ENCODE data around the gene IGSF10. TPM values are rescaled to one million over a fixed set of nuclear protein-coding genes. Genes with fewer than 3 reads are reported as not detected.

Gene IGSF10
- total and polyA plus RNA-seq, 2 of the 13 experiments (the other 11 are each of a cell fraction or from before 2014, with no cell fraction given): 0.16 TPM; not detected in 1

DNA sequence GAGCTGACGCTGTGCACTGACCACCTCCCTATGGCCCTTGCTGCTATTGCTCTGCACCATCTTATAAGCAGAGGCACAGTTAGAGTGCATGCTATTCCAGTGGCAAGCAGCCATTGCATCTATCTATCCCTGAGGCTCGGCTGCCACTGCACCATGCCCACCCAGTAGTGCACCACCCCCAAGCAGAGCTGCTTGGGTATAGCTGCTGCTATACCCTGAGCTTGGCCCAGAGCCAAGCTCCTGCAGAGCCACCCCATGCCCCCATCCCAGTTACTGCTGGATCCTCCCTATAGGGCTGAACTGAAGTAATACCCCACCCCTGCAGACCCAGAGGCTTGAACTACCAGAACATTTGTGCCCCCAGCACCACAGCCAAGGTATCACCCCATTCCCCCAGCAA is 19.6 kb upstream of the IGSF10 start:
- in situ Hi-C loops (cut with HindIII; ENCODE audit: extremely low pct_ligation_motif_present, low pct_unique_long_range_greater_than_20kb) (no loop called here), intact Hi-C loops (cut with micrococcal nuclease; ENCODE audit: unreplicated experiment) (no loop called here)
- no peak overlapping the region for H2AFZ ChIP-seq (ENCODE audit: low read length)
- FAIRE-seq (no peak), ATAC-seq (no peak), DNase-seq (ENCODE audit: low spot score) (no peak)
- BruUV-seq (replicated peaks): no TSS peak
- H3K4me3 ChIP-seq (replicated peaks in 1 of 3; ENCODE audit: insufficient read depth in 1 of 3, low read depth in 2 of 3, low read length in 3 of 3): no peak overlapping the region
- ChIA-PET CTCF (ENCODE audit: low intra/inter-chr PET ratio, low total read pairs) (no interaction called here), POLR2A (no interaction called here)
- no peaks in the 10 kb centered on the region for H3K79me2 ChIP-seq (ENCODE audit: insufficient read depth, low read length)
- TF ChIP-seq HIC2 (CRISPR knock-in tag; IDR thresholded peaks at IDR 0.05; ENCODE audit: low read depth): no peak
- TF ChIP-seq PPARG (CRISPR knock-in tag; conservative IDR thresholded peaks at IDR 0.05): no peak
- H3K4me2 ChIP-seq (ENCODE audit: low read depth, low read length): no peak overlapping the region
- no peaks in the 10 kb centered on the region for H3K36me3 ChIP-seq (replicated peaks in 1 of 2; ENCODE audit: control insufficient read depth in 1 of 2, insufficient read depth in 2 of 2, low read length in 2 of 2)
- no peaks in the 10 kb centered on the region for H3K9me3 ChIP-seq (ENCODE audit: low read length)
- H3K9ac ChIP-seq (ENCODE audit: insufficient read depth, low read depth, low read length): no peak overlapping the region
- H3K27me3 ChIP-seq (ENCODE audit: control insufficient read depth in 1 of 2, insufficient read depth in 2 of 2, low read length in 2 of 2): no peaks in the 10 kb centered on the region
- no peaks in the 10 kb centered on the region for H4K20me1 ChIP-seq (ENCODE audit: insufficient read depth, low read length)
- no peaks in the 10 kb centered on the region for H3K4me1 ChIP-seq (ENCODE audit: insufficient read depth, low read length)
- WGBS (ENCODE audit: low lambda C conversion rate): 0% methylated on average over 1 of the region's 2 CpGs
- no peak overlapping the region for H3K27ac ChIP-seq (ENCODE audit: extremely low read length, insufficient read depth, low read length)

DNA sequence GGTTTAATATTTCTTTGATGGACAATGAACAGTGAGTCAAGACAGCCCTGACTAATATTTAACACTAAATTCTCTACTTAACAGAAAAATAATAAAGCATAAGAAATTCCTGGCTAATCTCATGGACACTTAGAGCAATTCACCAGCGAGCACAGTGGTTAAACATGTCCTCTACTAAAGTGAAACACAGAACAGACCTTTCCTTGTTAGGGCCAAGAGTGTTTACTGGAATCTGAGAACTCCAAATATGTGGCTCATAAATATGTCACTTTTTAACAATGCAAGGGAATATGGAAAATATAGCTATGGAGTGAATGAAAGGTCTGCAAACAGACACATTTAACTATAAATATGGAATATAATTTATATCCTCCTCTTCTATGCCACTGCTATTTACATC is 18.6 kb upstream of the IGSF10 start:
- H3K4me1 ChIP-seq (ENCODE audit: insufficient read depth, low read length): no peaks in the 10 kb centered on the region
- no peaks in the 10 kb centered on the region for H3K9me3 ChIP-seq (ENCODE audit: low read length)
- H3K4me3 ChIP-seq (replicated peaks in 1 of 3; ENCODE audit: insufficient read depth in 1 of 3, low read depth in 2 of 3, low read length in 3 of 3): no peak overlapping the region
- H3K4me2 ChIP-seq (ENCODE audit: low read depth, low read length): no peak overlapping the region
- ATAC-seq (no peak), FAIRE-seq (no peak), DNase-seq (ENCODE audit: low spot score) (no peak)
- ChIA-PET CTCF (ENCODE audit: low intra/inter-chr PET ratio, low total read pairs) (no interaction called here), POLR2A (no interaction called here)
- intact Hi-C loops (cut with micrococcal nuclease; ENCODE audit: unreplicated experiment): no loop called here
- H4K20me1 ChIP-seq (ENCODE audit: insufficient read depth, low read length): no peaks in the 10 kb centered on the region
- BruUV-seq (replicated peaks): no TSS peak
- H3K9ac ChIP-seq (ENCODE audit: insufficient read depth, low read depth, low read length): no peak overlapping the region
- no peaks in the 10 kb centered on the region for H3K79me2 ChIP-seq (ENCODE audit: insufficient read depth, low read length)
- no peak overlapping the region for H3K27ac ChIP-seq (ENCODE audit: extremely low read length, insufficient read depth, low read length)
- no peaks in the 10 kb centered on the region for H3K27me3 ChIP-seq (ENCODE audit: control insufficient read depth in 1 of 2, insufficient read depth in 2 of 2, low read length in 2 of 2)
- in situ Hi-C loops (cut with HindIII; ENCODE audit: extremely low pct_ligation_motif_present, low pct_unique_long_range_greater_than_20kb): no loop called here
- WGBS (ENCODE audit: low lambda C conversion rate): 0% methylated on average over 1 of the region's 1 CpG
- no peaks in the 10 kb centered on the region for H3K36me3 ChIP-seq (replicated peaks in 1 of 2; ENCODE audit: control insufficient read depth in 1 of 2, insufficient read depth in 2 of 2, low read length in 2 of 2)
- no peak overlapping the region for H2AFZ ChIP-seq (ENCODE audit: low read length)
- TF ChIP-seq ZNF337 (CRISPR knock-in tag; IDR thresholded peaks at IDR 0.05; ENCODE audit: borderline replicate concordance, low read depth) (no peak), ZNF121 (CRISPR knock-in tag; IDR thresholded peaks at IDR 0.05) (no peak), RBM22 (optimal IDR thresholded peaks at IDR 0.05; ENCODE audit: low read length) (no peak), ZNF850 (CRISPR knock-in tag; conservative IDR thresholded peaks at IDR 0.05) (no peak), SNAPC2 (CRISPR knock-in tag; IDR thresholded peaks at IDR 0.05) (no peak), JUNB (CRISPR knock-in tag; IDR thresholded peaks at IDR 0.05; ENCODE audit: borderline replicate concordance) (no peak), ZNF501 (CRISPR knock-in tag; IDR thresholded peaks at IDR 0.05) (no peak)
- TF ChIP-seq, protein P1, sequence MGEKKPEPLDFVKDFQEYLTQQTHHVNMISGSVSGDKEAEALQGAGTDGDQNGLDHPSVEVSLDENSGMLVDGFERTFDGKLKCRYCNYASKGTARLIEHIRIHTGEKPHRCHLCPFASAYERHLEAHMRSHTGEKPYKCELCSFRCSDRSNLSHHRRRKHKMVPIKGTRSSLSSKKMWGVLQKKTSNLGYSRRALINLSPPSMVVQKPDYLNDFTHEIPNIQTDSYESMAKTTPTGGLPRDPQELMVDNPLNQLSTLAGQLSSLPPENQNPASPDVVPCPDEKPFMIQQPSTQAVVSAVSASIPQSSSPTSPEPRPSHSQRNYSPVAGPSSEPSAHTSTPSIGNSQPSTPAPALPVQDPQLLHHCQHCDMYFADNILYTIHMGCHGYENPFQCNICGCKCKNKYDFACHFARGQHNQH (CRISPR knock-in tag; IDR thresholded peaks at IDR 0.05): no peak
- TF ChIP-seq, protein P2, sequence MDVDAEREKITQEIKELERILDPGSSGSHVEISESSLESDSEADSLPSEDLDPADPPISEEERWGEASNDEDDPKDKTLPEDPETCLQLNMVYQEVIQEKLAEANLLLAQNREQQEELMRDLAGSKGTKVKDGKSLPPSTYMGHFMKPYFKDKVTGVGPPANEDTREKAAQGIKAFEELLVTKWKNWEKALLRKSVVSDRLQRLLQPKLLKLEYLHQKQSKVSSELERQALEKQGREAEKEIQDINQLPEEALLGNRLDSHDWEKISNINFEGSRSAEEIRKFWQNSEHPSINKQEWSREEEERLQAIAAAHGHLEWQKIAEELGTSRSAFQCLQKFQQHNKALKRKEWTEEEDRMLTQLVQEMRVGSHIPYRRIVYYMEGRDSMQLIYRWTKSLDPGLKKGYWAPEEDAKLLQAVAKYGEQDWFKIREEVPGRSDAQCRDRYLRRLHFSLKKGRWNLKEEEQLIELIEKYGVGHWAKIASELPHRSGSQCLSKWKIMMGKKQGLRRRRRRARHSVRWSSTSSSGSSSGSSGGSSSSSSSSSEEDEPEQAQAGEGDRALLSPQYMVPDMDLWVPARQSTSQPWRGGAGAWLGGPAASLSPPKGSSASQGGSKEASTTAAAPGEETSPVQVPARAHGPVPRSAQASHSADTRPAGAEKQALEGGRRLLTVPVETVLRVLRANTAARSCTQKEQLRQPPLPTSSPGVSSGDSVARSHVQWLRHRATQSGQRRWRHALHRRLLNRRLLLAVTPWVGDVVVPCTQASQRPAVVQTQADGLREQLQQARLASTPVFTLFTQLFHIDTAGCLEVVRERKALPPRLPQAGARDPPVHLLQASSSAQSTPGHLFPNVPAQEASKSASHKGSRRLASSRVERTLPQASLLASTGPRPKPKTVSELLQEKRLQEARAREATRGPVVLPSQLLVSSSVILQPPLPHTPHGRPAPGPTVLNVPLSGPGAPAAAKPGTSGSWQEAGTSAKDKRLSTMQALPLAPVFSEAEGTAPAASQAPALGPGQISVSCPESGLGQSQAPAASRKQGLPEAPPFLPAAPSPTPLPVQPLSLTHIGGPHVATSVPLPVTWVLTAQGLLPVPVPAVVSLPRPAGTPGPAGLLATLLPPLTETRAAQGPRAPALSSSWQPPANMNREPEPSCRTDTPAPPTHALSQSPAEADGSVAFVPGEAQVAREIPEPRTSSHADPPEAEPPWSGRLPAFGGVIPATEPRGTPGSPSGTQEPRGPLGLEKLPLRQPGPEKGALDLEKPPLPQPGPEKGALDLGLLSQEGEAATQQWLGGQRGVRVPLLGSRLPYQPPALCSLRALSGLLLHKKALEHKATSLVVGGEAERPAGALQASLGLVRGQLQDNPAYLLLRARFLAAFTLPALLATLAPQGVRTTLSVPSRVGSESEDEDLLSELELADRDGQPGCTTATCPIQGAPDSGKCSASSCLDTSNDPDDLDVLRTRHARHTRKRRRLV (CRISPR knock-in tag; IDR thresholded peaks at IDR 0.05): no peak

Measured in HepG2 (cell line).